Kidney (tissue), 14 donors: ENCODE measurements around the gene CHST2. TPM values are rescaled to one million over a fixed set of nuclear protein-coding genes. Genes with fewer than 3 reads are reported as not detected.

Experiments
- DNase-seq, 5 donors: peaks; one replicate each; pipeline ENCODE4 v3.0.0-alpha.2; 2013 to 2020
- FAIRE-seq: peaks from 2 replicates; lab custom pipeline; 2012; peaks lifted over from hg19 to GRCh38; lab: Jason Lieb, UNC
- H3K27ac ChIP-seq, 2 donors: one replicate each; pipeline ENCODE4 v1.7.0; 2013; ENCODE audit warnings: low read depth in 2 of 2, low read length in 2 of 2, inconsistent platforms in 1 of 2
- H3K27me3 ChIP-seq: one replicate; pipeline ENCODE4 v1.7.1; 2013; ENCODE audit warnings: low read length, inconsistent platforms; ENCODE audit not compliant: control insufficient read depth, insufficient read depth
- H3K36me3 ChIP-seq, 3 donors: one replicate each; pipeline versions ENCODE4 v1.7.0 to v1.7.1; 2013; ENCODE audit warnings: low read length in 3 of 3, control low read depth in 1 of 3, inconsistent platforms in 1 of 3; ENCODE audit not compliant: insufficient read depth in 3 of 3, control insufficient read depth in 2 of 3
- H3K4me1 ChIP-seq, 3 donors: one replicate each; pipeline versions ENCODE4 v1.7.0 to v1.7.1; 2013; ENCODE audit warnings: low read length in 3 of 3, inconsistent platforms in 1 of 3, low read depth in 1 of 3; ENCODE audit not compliant: control insufficient read depth in 2 of 3, insufficient read depth in 2 of 3
- H3K4me3 ChIP-seq, 3 donors: one replicate each; pipeline versions ENCODE4 v1.7.0 to v1.8.1; 2013; ENCODE audit warnings: low read length in 3 of 3, control low read depth in 1 of 3, inconsistent platforms in 1 of 3
- H3K9ac ChIP-seq, 3 donors: one replicate each; pipeline versions ENCODE4 v1.7.0 to v1.7.1; 2013; ENCODE audit warnings: low read length in 3 of 3, control low read depth in 1 of 3, inconsistent platforms in 1 of 3
- H3K9me3 ChIP-seq, 3 donors: one replicate each; pipeline versions ENCODE4 v1.7.0 to v1.7.1; 2013; ENCODE audit warnings: low read length in 3 of 3, control low read depth in 1 of 3, inconsistent platforms in 1 of 3; ENCODE audit not compliant: control insufficient read depth in 2 of 3, insufficient read depth in 1 of 3
- CTCF ChIP-seq: IDR thresholded peaks from 3 replicates; pipeline ENCODE4 v1.5.1; 2012; ENCODE audit warnings: mild to moderate bottlenecking, moderate library complexity, borderline replicate concordance; ENCODE audit not compliant: insufficient read depth; ENCODE audit errors: extremely low read depth
- intact Hi-C: fragments of 100-400 bp; cut with DNase I; formaldehyde crosslinking; loops from one replicate; pipeline ENCODE4 v1.11.1; 2022
- polyA plus RNA-seq: library from polyadenylated mRNA; stranded (reverse); fragments of 350-450 nt; fragmentation: Illumina TruSeq; extraction: RNeasy Lipid Tissue Mini Kit (QIAGEN cat#74804); gene quantifications from one replicate; pipeline ENCODE4 v1.2.3, GENCODE V29; 2014; ENCODE audit warnings: low read depth, low replicate concordance; ENCODE audit not compliant: insufficient read depth
- total RNA-seq: library from RNA; stranded (reverse); fragmentation: NEBNext Ultra II Directional; extraction: Animal tissue kit (Norgen Biotek cat#: 25700); gene quantifications from one replicate; pipeline ENCODE4 v1.2.1, GENCODE V29; 2021
- donor health status: control.
- donor health status: control.
- donor health status: control.
- donor health status: control.
- donor health status: control.
- donor health status: DM: yes; HTN: yes; CAD: no.
- donor health status: Normal renal cell carcinoma (clear cell type).

The CHST2 gene
- total and polyA plus RNA-seq, 2 donors from 2014 or later, result 4.4 to 6.0 TPM

- intact Hi-C loops, result no loop called here
- Histone ChIP-seq H3K4me3 (no peak overlapping the region), H3K36me3 (no peaks in the 10 kb centered on the region), H3K9ac (no peak overlapping the region), H3K9me3 (no peaks in the 10 kb centered on the region), H3K27ac (no peak overlapping the region), H3K27me3 (no peaks in the 10 kb centered on the region), H3K4me1 (no peaks in the 10 kb centered on the region)
- FAIRE-seq, result no peak
- no peak for DNase-seq
- no peak for TF ChIP-seq CTCF
These were observed 35.8 kb upstream of the CHST2 start for GRCh38 chr3:143083781-143084180.

GRCh38 chr3:143084856-143085731 is 34.5 kb upstream of the CHST2 start:
- Histone ChIP-seq H3K27me3 (no peaks in the 10 kb centered on the region), H3K9ac (no peak overlapping the region), H3K36me3 (no peaks in the 10 kb centered on the region), H3K4me1 (no peaks in the 10 kb centered on the region), H3K27ac (no peak overlapping the region), H3K4me3 (no peak overlapping the region), H3K9me3 (no peaks in the 10 kb centered on the region)
- peak in 1 of 5 donors; percentile 55 for DNase-seq
- no peak for FAIRE-seq
- TF ChIP-seq CTCF, result no peak
- intact Hi-C loops, result no loop called here

GRCh38 chr3:143088835-143089234 is 30.7 kb upstream of the CHST2 start:
- Histone ChIP-seq H3K27me3 (no peaks in the 10 kb centered on the region), H3K4me3 (no peak overlapping the region), H3K4me1 (no peaks in the 10 kb centered on the region), H3K36me3 (no peaks in the 10 kb centered on the region), H3K9ac (no peak overlapping the region), H3K27ac (no peak overlapping the region), H3K9me3 (no peaks in the 10 kb centered on the region)
- intact Hi-C loops, result no loop called here
- DNase-seq, result no peak
- no peak for FAIRE-seq
- no peak for TF ChIP-seq CTCF
